Measurements from ENCODE around the gene SPATA6L.

GRCh38 chr9:4670591-4670990 lies 4.3 kb upstream of the SPATA6L start:
- TF ChIP-seq CTCF (IDR thresholded peaks at IDR 0.05) (no peak), POLR2A (IDR thresholded peaks at IDR 0.05) (no peak)

Measured in body of pancreas (tissue), 4 donors.